Head of caudate nucleus (tissue), 42 donors: ENCODE data around the gene CACNA2D3.
"Not testable (repeated sequence)": the region's sequence is repeated elsewhere in the genome, so short reads cannot be mapped to it uniquely, and the experiment has no call there.

ENCODE experiments used
- DNase-seq, 42 donors: peaks; one replicate each; pipeline versions ENCODE4 v3.0.0 to v3.0.0-alpha.2; 2020 to 2021; ENCODE audit warnings: mixed read lengths in 7 of 42
- intact Hi-C: fragments of 100-400 bp; cut with DNase I; formaldehyde crosslinking; loops from one replicate; pipeline ENCODE4 v1.15.0; 2022

Gene CACNA2D3

GRCh38 chr3:54954022-54954421 is 831.7 kb downstream of the CACNA2D3 start:
- no peak for DNase-seq
- intact Hi-C loops: no loop called here

GRCh38 chr3:54954521-54954920 is 832.2 kb downstream of the CACNA2D3 start:
- no peak for DNase-seq
- intact Hi-C loops: no loop called here

GRCh38 chr3:54955496-54955895 is 833.1 kb downstream of the CACNA2D3 start:
- intact Hi-C loops: no loop called here
- DNase-seq: no peak

GRCh38 chr3:54955941-54956340 is 833.6 kb downstream of the CACNA2D3 start:
- intact Hi-C loops: no loop called here

GRCh38 chr3:54957711-54958110 is 835.4 kb downstream of the CACNA2D3 start:
- no peak for DNase-seq
- intact Hi-C loops: no loop called here

More at GRCh38 chr3:54955941-54956340, 833.6 kb downstream of the CACNA2D3 start:
- no peak for DNase-seq

GRCh38 chr3:54960082-54960481 is 837.7 kb downstream of the CACNA2D3 start:
- intact Hi-C loops: no loop called here
- peak in 1 of 42 donors; percentile 23 for DNase-seq

GRCh38 chr3:54960701-54961100 is 838.3 kb downstream of the CACNA2D3 start:
- DNase-seq: no peak
- intact Hi-C loops: no loop called here

- DNase-seq: no peak
- intact Hi-C loops: no loop called here
These were observed 839.8 kb downstream of the CACNA2D3 start for GRCh38 chr3:54962200-54962599.

GRCh38 chr3:54963641-54964040 is 841.3 kb downstream of the CACNA2D3 start:
- intact Hi-C loops: no loop called here
- DNase-seq: no peak

GRCh38 chr3:54964081-54964480 is 841.7 kb downstream of the CACNA2D3 start:
- no peak for DNase-seq
- intact Hi-C loops: no loop called here

GRCh38 chr3:54965746-54966145 is 843.4 kb downstream of the CACNA2D3 start:
- no peak for DNase-seq
- intact Hi-C loops: no loop called here

- DNase-seq: no peak
- intact Hi-C loops: no loop called here
These were observed 844.6 kb downstream of the CACNA2D3 start for GRCh38 chr3:54966979-54967378.

GRCh38 chr3:54967731-54968161 is 845.4 kb downstream of the CACNA2D3 start:
- intact Hi-C loops: no loop called here
- no peak for DNase-seq

GRCh38 chr3:54968546-54969172 is 846.3 kb downstream of the CACNA2D3 start:
- no peak for DNase-seq
- intact Hi-C loops: no loop called here

GRCh38 chr3:54969652-54970051 is 847.3 kb downstream of the CACNA2D3 start:
- DNase-seq: no peak
- intact Hi-C loops: no loop called here

- intact Hi-C loops: no loop called here
- DNase-seq: no peak
These were observed 848.5 kb downstream of the CACNA2D3 start for GRCh38 chr3:54970895-54971294.

- no peak for DNase-seq
- intact Hi-C loops: no loop called here
These were observed 855.1 kb downstream of the CACNA2D3 start for GRCh38 chr3:54977439-54977838.

GRCh38 chr3:54977946-54978345 is 855.6 kb downstream of the CACNA2D3 start:
- intact Hi-C loops, DNase-seq: not testable (repeated sequence)

GRCh38 chr3:54982807-54983206 is 860.5 kb downstream of the CACNA2D3 start:
- no peak for DNase-seq
- intact Hi-C loops: no loop called here

- no peak for DNase-seq
- intact Hi-C loops: no loop called here
These were observed 861.1 kb downstream of the CACNA2D3 start for GRCh38 chr3:54983266-54984099.

- intact Hi-C loops: no loop called here
These were observed 863.5 kb downstream of the CACNA2D3 start for GRCh38 chr3:54985856-54986255.

More at GRCh38 chr3:54985856-54986255, 863.5 kb downstream of the CACNA2D3 start:
- DNase-seq: no peak
